GM21515 (cell line): Measurements from ENCODE around the gene SLC16A10.
"Not testable (repeated sequence)": the region's sequence is repeated elsewhere in the genome, so short reads cannot be mapped to it uniquely, and the experiment has no call there.

ENCODE experiments used
- ATAC-seq: cut with Tn5 transposase; IDR thresholded peaks from one replicate; pipeline ENCODE4 v1.9.1; 2021; ENCODE audit not compliant: unreplicated experiment

Gene SLC16A10

GRCh38 chr6:111183702-111184517, 96.6 kb downstream of the SLC16A10 start:
- ATAC-seq: no peak

GRCh38 chr6:111184827-111185532, 97.7 kb downstream of the SLC16A10 start:
- ATAC-seq: no peak

DNA sequence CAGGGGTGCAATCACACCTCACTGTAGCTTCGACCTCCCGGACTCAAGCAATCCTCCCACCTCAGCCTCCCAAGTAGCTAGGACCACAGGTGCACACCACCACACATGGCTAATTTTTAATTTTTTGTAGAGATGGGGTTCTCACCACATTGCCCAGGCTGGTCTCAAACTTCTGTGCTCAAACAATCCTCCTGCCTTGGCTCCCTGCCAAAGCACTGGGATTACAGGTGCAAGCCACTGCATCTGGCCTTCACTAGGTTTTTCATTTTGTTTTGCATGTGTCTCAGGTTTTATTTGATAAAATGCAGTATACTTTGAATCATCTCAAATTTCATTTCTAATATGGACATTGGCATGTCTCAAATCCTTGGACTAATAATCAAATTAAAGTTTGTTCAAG, 98.7 kb downstream of the SLC16A10 start:
- ATAC-seq: no peak

GRCh38 chr6:111187874-111188273, 100.6 kb downstream of the SLC16A10 start:
- ATAC-seq: no peak

DNA sequence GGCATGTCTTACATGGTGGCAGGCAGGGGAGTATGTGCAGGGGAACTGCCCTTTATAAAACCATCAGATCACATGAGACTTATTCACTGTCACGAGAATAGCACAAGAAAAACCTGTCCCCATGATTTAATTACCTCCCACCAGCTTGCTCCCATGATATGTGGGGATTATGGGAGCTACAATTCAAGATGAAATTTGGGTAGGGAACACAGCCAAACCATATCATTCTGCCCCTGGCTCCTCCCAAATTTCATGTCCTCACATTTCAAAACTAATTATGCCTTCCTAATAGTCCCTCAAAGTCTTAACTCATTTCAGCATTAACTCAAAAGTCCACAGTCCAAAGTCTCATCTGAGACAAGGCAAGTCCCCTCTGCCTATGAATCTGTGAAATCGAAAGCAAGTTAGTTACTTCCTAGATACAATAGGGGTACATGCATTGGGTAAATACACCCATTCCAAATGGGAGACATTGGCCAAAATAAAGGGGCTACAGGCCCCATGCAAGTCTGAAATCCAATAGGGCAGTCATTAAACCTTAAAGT, 102.4 kb downstream of the SLC16A10 start:
- ATAC-seq: not testable (repeated sequence)

- no peak for ATAC-seq
Measured at GRCh38 chr6:111190637-111191036, 103.3 kb downstream of the SLC16A10 start.

- not testable (repeated sequence) for ATAC-seq
Measured at GRCh38 chr6:111191136-111191535, 103.8 kb downstream of the SLC16A10 start.

- ATAC-seq: no peak
Measured at GRCh38 chr6:111192911-111193555, 105.7 kb downstream of the SLC16A10 start.

GRCh38 chr6:111195656-111196055, 108.4 kb downstream of the SLC16A10 start:
- no peak for ATAC-seq

- no peak for ATAC-seq
Measured at GRCh38 chr6:111198841-111199240, 111.5 kb downstream of the SLC16A10 start.

GRCh38 chr6:111199935-111200334, 112.6 kb downstream of the SLC16A10 start:
- no peak for ATAC-seq

DNA sequence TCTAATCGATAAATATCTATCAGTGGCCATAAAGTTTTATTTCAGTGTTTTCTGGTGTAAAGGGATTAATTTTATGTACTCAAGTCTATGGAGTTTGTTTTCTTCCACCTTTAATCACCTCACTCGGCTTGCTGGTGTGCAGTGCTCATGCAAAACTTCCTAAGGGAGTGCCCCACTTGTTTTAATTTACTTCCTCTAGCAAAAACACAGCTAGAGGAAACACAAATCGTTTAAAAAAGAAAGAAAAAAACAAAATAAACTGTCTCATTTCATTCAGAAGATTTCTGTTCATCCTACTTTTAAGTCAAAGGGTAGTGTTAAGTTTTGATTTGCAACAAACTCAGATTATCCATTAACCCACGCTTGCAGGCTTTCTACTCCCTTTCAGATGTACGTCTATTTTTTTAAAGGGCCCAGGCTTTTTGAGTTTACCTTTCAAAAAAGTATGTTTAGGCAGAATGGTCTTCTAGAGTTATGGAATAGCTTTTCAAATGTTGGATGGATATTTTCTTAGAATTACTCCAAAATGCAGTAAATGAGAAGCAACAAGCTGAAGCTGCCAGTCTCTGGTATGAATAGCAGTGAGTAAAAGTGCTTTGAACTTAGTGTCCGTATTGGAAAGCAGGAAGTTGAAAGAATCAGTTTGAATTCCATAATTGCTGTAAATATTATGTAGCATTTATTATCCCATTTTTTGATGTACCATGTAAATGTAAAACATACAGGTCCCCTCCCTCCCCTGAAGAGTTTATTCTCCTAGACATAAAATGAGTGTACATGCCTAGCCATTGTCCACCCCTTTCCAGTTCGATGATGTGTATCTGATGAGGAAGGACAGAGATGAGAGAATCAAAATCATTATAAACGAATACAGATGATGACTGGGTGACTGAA, 113.3 kb downstream of the SLC16A10 start:
- ATAC-seq: no peak

- no peak for ATAC-seq
Measured at GRCh38 chr6:111201244-111201554, 113.9 kb downstream of the SLC16A10 start.

DNA sequence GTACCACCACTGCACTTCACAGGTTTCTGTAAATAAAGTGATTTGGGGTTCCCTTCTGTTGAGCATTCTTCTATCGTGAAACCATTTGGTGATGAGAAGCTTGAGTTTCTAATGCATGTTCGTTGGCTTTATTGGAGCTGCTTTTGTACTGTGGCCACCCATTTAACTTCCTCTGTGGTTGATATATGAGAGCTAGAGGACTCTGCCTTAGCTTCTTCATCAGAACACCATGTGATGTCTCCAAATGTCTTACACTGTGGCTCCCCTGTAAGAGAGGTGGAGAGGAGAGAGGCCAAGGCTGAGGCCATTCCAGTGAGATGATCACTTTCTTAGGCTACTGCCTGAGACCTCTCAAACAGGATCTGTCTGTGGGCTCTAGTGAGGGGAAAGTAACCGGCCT, 114.5 kb downstream of the SLC16A10 start:
- ATAC-seq: no peak

DNA sequence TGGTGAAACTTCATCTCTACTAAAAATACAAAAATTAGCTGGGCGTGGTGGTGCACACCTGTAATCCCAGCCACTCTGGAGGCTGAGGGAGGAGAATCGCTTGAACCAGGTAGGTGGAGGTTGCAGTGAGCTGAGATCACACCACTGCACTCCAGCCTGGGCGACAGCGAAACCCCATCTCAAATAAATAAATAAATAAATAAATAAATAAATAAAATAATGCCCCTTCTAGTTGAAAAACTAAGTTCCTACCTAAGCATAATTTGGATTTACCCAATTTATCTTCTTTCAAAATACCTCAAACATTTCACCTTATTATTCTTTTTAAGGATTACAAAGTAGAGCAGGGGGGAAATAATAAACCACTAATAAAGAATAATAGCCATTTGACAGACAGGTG, 116.2 kb downstream of the SLC16A10 start:
- ATAC-seq: not testable (repeated sequence)

GRCh38 chr6:111204305-111204704, 117.0 kb downstream of the SLC16A10 start:
- ATAC-seq: no peak

DNA sequence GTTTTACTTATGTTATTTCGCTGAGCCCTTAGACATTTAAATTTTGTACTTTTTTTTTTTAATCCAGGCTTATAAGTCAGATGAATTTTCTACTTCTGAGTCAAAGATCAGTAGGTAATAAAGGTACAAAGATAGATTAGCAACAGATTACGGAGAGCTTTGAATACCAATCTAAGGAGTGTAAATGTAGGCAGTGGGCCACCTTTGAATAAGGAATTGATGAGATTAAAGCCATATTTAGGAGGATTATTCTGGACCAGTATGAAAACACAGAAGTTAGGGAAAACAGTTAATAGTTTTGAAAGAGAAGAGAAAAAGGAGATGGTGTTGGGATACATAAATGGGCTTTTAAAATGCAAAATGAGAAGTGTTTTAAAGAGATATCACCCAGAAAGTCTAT, 117.6 kb downstream of the SLC16A10 start:
- ATAC-seq: no peak

- no peak for ATAC-seq
Measured at GRCh38 chr6:111205502-111205901, 118.2 kb downstream of the SLC16A10 start.

DNA sequence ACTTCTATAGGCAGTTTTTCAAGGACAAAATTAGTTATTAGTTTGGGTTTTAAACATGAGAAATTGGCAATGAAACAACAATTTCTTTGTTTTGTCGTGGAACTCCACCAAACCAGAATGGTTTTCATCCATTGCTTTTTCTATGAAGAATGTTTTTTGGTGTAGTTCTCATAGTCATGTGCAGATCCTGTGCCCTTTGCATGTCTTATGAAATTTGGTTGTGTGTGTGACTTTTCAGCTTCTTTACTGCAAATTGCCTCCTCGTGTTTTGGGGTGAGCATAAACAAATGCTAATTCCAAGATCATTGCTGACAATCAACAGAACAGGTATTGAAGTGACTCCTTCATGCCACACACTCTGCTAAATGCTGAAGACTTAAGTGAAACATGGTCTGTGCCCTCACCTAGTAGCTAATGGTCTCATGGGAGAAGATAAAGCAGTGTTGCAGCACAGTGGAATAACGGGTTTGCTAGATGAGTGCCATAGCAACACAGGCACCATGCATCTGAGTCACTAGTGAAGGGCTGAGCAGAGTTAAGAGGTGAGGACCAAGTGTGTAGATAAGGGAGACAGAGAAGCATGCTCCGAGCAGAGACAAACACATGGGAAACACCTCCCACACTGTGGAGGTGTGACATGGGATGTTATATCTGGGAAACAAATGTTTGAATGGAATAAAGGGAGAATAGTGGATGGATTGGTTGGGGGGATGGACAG, 120.0 kb downstream of the SLC16A10 start:
- no peak for ATAC-seq

GRCh38 chr6:111208933-111209332, 121.6 kb downstream of the SLC16A10 start:
- no peak for ATAC-seq
